GM18909 (cell line): ENCODE results near the gene HMX1.

Experiments
- ATAC-seq: cut with Tn5 transposase; IDR thresholded peaks from one replicate; pipeline ENCODE4 v1.9.1; 2021; ENCODE audit warnings: mild to moderate bottlenecking; ENCODE audit not compliant: unreplicated experiment, poor library complexity

The HMX1 gene

DNA sequence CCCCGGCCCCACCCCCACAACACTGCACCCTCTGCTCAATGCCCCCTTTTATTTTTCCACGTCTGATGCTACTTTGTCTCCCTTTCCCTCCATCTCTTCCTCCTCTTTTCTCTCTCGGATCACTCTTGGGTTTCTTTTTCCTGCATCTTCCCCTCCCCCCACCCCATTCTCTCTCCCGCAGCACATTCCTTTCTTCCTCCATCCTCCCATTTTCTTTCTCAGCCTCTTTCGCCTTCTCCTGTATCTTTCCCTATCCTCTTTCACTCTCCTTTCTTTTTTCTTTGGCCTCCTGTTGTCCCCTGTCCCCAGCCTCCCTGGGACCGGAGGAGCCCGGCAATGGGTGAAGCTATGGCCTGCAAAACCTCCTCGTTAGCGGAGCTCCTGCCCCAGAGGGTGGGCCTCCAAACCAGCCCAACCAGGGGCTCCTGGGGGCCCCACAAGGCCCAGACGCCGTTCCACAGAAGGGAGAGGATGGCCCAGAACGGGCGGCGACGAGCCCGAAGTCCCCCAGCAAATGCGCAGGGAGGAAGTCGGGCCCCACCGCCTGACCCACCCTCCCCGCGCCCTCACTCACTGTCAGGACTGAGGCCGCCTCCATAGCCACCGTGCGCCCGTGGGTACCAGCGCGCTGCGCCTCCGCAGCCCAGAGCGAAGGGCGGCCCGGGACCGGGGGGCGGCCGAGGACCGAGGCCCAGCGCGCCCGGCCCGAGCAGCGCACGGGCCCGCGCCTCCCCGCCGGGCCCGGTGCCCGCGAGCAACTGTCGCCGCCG is 807 bp downstream of the HMX1 start:
- no peak for ATAC-seq

DNA sequence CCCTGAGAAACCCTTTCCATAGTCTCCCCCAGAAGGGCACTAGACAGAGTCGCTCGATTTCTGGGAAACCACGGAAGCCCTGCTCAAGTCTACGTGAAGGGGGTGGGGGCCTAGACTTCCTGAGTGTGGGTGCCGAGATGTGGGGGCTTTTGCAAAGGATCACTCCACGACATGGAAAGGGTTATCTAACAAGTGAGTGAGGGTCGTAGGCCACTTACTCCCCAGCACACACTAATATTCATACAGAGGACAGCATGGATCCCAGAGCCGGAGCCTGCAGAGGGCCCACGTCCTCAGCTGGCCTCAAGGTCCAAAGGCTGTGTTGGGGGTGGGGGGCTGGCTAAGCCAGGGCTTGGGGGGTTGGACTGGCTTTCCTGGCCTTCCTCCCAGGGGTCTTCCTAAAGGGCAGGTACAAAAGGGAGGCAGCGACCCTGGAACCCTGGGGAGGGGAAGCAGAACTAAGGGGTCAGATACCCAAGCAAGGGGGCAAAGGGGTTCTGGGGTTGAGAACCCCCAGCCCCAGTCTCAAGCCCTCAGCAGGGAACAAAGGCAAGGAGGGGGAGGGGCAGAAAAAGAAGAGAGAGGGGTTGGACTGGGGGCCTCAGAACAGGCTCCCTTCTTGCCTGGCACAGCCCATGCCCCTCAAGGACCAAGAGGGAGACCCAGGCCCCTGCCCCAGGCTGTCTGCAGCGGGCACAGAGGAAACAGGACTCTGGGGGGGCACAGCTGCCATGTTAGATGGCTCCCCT is 1.6 kb downstream of the HMX1 start:
- no peak for ATAC-seq

- no peak for ATAC-seq
These were observed 2.4 kb downstream of the HMX1 start for GRCh38 chr4:8869002-8869897.

GRCh38 chr4:8868321-8869001 is 3.2 kb downstream of the HMX1 start:
- no peak for ATAC-seq

GRCh38 chr4:8867624-8868320 is 3.9 kb downstream of the HMX1 start:
- ATAC-seq: no peak

DNA sequence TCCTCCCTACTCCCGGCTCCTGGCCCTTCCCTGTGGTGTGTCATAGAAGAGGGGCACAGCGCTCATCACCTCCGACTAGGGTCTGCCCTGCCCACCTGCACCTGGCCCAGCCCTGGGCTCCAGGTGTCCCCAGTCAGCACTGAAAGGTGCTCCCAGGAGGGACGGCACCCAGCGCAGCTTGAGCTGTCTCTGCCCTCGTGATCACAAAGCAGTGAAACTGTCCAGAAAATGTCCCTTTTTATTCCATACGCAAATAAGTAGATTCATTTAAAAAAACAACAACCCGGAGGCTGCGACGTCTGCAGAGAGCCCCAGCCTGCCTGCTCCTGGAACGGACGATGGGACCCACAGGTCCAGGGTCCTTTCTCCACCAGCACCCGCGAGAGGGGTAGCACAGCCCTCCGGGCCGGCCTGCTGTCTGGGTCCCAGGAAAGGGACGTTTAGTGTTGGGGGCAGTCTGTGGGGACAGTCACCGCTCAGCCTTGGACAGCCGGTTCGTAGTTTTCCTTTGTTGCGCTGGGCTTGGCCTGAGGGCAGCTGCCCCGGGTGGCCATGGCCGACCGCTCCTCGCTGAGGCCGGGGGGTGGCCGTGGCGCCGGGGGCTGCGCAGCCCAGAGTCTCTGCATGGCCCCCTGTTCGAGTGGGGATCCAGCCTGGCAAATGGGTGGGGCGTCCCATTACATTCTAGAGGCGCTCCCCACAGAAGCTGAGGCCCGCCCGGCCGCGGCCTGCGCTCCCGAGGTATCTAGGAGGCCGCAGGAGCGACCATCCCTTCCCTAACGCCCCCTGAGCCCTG is 4.6 kb downstream of the HMX1 start:
- ATAC-seq: no peak

- no peak for ATAC-seq
These were observed 5.2 kb downstream of the HMX1 start for GRCh38 chr4:8866421-8866820.

- ATAC-seq: no peak
These were observed 5.8 kb downstream of the HMX1 start for GRCh38 chr4:8865681-8866310.

GRCh38 chr4:8864912-8865680 is 6.5 kb downstream of the HMX1 start:
- ATAC-seq: no peak

- ATAC-seq: no peak
These were observed 7.7 kb downstream of the HMX1 start for GRCh38 chr4:8863686-8864682.

DNA sequence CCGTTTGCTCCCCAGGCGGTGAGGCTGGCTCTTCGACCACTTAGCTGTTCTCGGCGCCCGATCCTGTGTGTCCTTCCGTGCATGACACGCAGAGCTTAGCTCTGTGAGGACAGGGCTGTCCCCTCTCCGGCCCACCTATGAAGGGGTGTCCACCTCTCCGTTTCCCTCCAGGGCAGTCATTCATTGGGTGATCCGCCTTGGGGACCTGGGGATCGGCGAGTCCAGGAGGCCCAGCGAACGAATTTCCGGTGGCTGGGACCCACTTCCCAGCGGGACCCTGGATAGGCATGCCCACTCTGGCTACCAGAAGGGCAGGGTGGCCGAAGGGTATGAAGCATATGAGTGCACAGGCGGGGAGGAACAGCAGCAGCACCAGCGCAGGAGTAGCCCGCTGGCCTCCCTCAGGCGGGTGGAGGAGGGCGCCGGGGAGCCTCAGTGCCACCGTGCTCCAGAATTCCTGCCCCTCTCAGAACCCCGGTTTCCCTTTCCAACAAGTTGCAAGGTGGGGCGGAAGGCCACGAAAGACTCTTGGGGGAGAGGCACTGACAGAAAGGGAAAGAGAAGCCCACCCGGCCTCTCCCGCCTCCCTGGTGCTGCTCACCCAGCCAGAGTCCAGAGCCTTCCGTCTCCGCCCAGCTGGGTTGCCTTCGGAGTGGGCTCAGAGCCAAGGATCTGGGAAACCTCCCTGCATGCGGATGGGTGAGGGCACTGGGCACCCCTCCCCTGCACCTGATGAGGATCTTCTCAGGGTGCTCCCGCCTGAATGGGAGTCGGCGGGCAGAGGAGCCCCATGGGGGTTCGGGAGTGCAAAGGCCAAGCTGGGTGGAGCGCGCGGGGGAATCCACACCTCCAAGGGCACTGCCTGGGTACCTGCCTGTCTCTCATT is 8.6 kb downstream of the HMX1 start:
- no peak for ATAC-seq

- no peak for ATAC-seq
These were observed 9.3 kb downstream of the HMX1 start for GRCh38 chr4:8862334-8862733.

DNA sequence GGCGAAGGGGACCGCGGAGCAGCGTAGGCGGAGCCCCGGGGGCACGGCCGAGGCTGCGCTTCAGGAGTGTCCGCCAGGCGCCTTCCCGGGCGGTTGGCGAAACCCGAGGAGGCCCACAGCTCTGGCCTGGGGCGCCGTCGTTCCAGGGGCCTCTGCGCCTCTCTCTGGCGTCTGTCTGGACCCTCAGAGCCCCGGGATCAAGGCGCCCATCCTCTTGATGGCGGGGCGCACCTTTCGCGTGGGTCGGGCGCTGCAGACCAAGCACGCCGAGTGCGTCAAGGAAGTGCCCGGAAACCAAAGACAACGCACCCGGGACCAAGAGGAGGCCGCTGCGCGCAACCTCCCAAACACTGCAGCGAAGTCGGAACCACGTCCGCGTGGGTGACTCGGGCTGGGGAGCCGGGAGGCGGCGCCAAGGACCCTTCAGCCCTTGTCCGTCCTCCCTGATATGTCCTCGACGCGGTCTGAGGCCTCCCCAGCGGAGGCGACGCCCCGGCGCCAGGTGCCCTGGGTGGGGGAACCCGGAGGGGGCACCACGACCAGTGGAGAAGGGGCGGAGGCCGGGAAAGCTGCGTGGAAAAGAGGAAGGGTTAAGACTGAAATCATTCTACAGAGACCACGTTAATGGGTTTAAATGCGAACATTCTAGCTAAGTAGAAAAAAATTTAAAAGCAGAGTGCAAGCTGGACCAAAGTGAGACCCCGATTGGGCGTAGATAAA is 9.9 kb downstream of the HMX1 start:
- no peak for ATAC-seq

DNA sequence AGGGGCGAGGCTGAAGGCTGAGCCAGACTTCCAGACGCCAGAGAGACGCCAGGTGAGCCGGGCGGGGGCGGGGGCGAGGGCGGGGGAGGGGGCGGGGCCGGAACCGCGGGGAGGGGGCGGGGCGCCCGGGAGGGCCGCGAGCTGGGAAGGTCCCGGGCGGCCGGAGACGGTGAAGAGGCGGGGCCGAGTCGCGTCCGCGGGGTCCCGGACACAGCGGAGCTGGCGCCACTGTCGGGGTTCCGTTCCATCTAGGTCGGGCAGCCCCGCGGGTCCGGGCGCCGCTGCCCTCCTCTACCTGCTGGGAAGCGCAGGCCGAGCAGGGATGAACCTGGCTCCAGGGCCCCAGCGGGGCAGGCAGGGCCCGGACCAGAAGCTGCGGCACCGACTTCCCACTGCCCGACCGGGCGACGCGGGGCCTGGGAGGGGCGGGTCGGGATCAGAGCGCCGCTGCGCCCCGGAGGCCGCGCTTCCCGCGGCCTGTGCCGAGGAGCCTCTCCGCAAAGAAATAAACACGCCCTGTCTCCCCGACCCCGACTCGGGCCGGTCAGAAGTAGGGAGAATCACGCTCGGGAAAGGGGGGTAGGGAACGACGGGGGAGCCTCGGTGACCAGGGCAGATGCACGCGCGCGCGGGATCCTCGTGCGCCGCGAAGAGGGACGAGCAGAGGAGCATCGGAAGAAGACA is 10.6 kb downstream of the HMX1 start:
- ATAC-seq: no peak
